GM12872 (cell line): ENCODE measurements around the gene MSANTD2.

Experiments used
- CTCF ChIP-seq: IDR thresholded peaks from 3 replicates; pipeline ENCODE4 v1.5.1; 2011; ENCODE audit warnings: low read depth, mild to moderate bottlenecking, low read length, moderate library complexity; ENCODE audit not compliant: insufficient read depth

MSANTD2 gene

GRCh38 chr11:124745835-124746620 is 54.2 kb downstream of the MSANTD2 start:
- TF ChIP-seq CTCF = peak; percentile 61

GRCh38 chr11:124745270-124745834 is 54.9 kb downstream of the MSANTD2 start:
- TF ChIP-seq CTCF = no peak

- TF ChIP-seq CTCF = no peak
Observed at GRCh38 chr11:124743050-124743449, 57.2 kb downstream of the MSANTD2 start.

GRCh38 chr11:124742555-124742954 is 57.7 kb downstream of the MSANTD2 start:
- no peak for TF ChIP-seq CTCF

- TF ChIP-seq CTCF = peak; percentile 71
Observed at GRCh38 chr11:124740277-124740882, 59.8 kb downstream of the MSANTD2 start.

- no peak for TF ChIP-seq CTCF
Observed at GRCh38 chr11:124739479-124740276, 60.5 kb downstream of the MSANTD2 start, which contains the start of gene NRGN. NRGN (plus strand) TSS chr11:124739942; CDS start chr11:124740085, 143 bp downstream.

- TF ChIP-seq CTCF = no peak
Observed at GRCh38 chr11:124738713-124739478, 61.3 kb downstream of the MSANTD2 start.
